A673 (cell line): ENCODE data around the gene CASKIN1.

ENCODE experiments used
- EZH2 ChIP-seq: fragments of 200-600 bp; sonication (generic); IDR thresholded peaks from 2 replicates; pipeline ENCODE4 v1.6.1; 2017; ENCODE audit warnings: borderline replicate concordance, low read depth, mild to moderate bottlenecking, mixed read lengths, antibody characterized with exemption, low read length; ENCODE audit not compliant: poor library complexity, severe bottlenecking
- TF ChIP-seq, protein P1 (sequence below): fragments of 300-800, 200-600 bp; sonication (generic); conservative IDR thresholded peaks from 2 replicates; pipeline ENCODE4 v1.5.1; 2017; ENCODE audit warnings: low read depth, mild to moderate bottlenecking, antibody characterized with exemption, low read length, moderate library complexity, mixed read lengths

GRCh38 chr16:2183671-2184070, 12.7 kb downstream of the CASKIN1 start:
- TF ChIP-seq, protein P1, sequence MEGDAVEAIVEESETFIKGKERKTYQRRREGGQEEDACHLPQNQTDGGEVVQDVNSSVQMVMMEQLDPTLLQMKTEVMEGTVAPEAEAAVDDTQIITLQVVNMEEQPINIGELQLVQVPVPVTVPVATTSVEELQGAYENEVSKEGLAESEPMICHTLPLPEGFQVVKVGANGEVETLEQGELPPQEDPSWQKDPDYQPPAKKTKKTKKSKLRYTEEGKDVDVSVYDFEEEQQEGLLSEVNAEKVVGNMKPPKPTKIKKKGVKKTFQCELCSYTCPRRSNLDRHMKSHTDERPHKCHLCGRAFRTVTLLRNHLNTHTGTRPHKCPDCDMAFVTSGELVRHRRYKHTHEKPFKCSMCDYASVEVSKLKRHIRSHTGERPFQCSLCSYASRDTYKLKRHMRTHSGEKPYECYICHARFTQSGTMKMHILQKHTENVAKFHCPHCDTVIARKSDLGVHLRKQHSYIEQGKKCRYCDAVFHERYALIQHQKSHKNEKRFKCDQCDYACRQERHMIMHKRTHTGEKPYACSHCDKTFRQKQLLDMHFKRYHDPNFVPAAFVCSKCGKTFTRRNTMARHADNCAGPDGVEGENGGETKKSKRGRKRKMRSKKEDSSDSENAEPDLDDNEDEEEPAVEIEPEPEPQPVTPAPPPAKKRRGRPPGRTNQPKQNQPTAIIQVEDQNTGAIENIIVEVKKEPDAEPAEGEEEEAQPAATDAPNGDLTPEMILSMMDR = no peak
- no peak for TF ChIP-seq EZH2
